Right lobe of liver (tissue), 4 donors: ENCODE results near the gene UBALD2.

ENCODE experiments used
- POLR2A ChIP-seq: fragments of 450-650 bp; IDR thresholded peaks from one replicate; pipeline ENCODE4 v1.6.1; 2017; ENCODE audit warnings: antibody characterized with exemption, mild to moderate bottlenecking
- TF ChIP-seq, protein P1 (sequence below), 4 donors: fragments of 200-600 bp in 3 of 4; fragments of 450-650 bp in 1 of 4; IDR thresholded peaks; one replicate each; pipeline versions ENCODE4 v1.5.1 to v1.8.0; 2016 to 2022; ENCODE audit warnings: antibody characterized with exemption in 4 of 4, mild to moderate bottlenecking in 2 of 4
- donor health status: DM: no; HTN: no; CAD: no.
- donor health status: DM: no; HTN: no; CAD: no.
- donor health status: DM: no; HTN: yes; CAD: no.

GRCh38 chr17:76232342-76232741 lies 32.8 kb upstream of the UBALD2 start:
- TF ChIP-seq, protein P1, sequence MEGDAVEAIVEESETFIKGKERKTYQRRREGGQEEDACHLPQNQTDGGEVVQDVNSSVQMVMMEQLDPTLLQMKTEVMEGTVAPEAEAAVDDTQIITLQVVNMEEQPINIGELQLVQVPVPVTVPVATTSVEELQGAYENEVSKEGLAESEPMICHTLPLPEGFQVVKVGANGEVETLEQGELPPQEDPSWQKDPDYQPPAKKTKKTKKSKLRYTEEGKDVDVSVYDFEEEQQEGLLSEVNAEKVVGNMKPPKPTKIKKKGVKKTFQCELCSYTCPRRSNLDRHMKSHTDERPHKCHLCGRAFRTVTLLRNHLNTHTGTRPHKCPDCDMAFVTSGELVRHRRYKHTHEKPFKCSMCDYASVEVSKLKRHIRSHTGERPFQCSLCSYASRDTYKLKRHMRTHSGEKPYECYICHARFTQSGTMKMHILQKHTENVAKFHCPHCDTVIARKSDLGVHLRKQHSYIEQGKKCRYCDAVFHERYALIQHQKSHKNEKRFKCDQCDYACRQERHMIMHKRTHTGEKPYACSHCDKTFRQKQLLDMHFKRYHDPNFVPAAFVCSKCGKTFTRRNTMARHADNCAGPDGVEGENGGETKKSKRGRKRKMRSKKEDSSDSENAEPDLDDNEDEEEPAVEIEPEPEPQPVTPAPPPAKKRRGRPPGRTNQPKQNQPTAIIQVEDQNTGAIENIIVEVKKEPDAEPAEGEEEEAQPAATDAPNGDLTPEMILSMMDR (IDR thresholded peaks at IDR 0.05): no peak
- TF ChIP-seq POLR2A: no peak
